GM21717 (cell line): ENCODE data around the gene HRH1.
"Not testable (repeated sequence)": the region's sequence is repeated elsewhere in the genome, so short reads cannot be mapped to it uniquely, and the experiment has no call there.

Source experiments
- ATAC-seq: cut with Tn5 transposase; IDR thresholded peaks from one replicate; pipeline ENCODE4 v1.9.1; 2021; ENCODE audit warnings: mild to moderate bottlenecking, moderate library complexity; ENCODE audit not compliant: unreplicated experiment

Gene HRH1

DNA sequence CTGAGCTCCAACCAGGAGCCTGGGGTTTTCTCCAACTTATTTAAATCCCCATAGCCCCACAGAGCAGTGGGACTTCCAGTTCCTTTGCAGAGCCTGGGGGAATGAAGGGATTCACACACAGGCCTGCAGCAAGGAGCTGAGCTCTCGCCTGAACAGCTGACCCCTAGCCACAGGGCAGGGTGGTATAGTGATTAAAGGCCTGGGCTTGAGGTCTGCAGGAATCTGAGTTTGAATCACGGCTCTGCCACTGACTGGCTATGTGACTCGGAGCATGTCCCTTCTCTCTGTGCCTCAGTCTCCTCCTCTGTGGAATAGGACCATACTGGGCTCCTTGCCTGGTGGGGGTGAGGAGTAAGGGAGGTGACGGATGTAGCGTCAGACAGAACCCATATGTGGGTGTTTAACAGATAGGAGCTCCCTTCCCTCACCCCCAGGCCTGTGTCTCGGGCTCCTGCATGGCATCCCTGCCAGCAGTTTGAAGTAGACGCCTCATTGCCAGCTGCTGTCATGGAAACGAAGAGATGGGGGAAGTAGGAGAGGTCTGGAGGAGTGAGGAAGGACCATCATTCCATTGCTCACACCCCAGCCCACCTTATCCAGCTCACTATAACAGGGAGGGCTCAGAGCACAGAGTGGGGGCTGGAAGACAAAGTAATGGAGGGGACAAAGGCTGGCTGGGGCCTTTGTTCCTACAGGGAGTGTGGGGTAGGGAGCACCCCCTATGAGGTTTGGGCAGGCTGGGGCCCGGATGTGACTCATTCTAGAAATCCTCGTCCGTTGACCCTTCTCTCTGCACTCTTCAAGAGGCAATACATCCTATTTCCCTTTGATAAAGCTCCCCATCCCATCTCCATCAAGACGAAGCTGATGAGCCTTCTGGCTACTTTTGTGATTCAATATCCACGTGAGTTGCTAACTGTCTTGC, 14.8 kb downstream of the HRH1 start:
- no peak for ATAC-seq

DNA sequence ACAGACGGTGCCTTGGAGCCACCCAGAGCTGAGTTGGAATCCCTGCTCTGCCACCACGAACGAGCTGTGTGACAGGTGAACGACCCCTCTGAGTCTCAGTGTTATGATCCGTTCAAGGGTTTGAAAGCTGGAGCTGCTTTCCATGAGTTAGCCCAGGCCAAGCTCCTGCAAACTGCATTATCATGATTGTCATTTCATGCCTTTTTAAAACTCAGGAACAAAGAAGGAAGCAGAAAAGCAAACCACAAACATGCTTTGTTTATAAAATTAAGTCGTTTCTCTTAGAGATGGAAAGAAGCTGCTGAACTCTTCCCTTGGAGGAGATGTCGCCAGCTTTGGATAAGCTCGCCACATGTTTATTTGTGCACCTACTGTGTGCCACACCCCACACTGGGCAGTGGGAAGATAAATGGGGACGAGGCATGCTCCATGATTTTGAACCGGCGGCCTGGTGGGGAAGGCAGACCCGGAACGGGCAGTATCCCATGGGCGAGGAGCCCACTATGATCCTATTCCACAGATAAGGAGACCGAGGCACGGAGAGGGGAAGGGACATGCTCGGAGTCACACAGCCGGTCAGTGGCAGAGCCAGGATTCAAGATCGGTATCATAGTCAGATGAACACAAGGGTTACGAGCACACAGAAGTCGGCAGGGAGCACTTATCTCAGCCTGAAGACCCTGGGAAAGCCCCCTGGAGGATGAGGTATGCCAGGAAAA, 15.9 kb downstream of the HRH1 start:
- ATAC-seq: no peak

DNA sequence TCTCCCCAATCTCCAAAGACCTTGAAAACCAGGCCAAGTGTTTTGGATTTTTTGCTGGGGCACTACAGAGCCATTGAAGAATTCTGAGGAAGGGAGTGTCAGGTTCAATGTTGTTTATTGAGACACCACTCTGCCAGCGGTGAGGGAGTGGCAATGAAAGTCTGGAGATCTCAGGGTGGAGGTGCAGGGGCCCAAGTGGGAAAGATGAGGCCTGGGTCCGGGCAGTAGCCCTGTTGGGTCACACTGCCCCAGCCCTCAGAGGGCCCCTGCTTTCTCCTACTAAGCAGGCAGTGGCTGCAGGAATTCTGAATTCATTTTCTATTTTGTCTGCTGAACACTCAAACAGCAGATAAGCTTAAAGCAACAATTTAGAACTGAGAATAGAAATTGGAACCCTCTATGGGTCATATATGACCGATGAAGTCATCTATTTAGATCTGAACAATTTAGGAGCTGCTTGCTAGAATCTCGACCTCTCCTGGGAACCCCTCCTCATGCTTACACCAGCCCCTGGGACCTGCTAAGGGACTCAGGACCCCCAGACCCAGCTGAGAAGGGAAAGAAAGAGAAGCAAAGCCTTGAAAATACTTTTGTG, 17.9 kb downstream of the HRH1 start:
- ATAC-seq: no peak

DNA sequence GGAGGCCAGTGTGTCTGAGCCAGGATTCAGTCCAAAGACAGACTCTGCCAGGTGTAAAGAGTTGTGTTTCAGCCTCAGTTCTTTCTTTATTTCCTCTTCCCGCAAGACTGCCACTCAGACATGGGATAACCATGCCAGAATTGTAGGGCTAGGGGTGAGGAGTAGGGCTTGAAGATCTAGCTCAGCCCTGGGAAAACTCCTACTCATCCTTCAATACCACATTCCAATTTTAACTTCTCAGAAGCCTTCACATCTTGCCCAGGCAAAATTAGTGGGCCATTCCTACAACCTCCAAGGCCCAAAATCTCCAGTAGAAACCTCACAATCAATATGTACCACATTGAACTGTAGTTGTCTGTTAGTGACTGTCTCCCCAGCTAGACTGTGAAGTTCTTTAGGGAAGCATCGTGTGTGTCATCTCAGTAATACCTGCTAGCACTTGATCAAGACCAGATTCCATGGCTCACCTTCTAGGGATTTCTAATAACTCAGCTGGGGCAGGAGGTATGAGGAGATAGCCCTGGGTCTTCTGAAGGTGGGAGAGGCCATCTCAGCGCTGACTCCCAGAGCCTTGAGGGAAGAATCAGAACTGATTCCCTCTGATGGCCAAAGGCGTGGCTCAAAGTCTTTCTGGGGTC, 19.7 kb downstream of the HRH1 start:
- ATAC-seq: no peak

DNA sequence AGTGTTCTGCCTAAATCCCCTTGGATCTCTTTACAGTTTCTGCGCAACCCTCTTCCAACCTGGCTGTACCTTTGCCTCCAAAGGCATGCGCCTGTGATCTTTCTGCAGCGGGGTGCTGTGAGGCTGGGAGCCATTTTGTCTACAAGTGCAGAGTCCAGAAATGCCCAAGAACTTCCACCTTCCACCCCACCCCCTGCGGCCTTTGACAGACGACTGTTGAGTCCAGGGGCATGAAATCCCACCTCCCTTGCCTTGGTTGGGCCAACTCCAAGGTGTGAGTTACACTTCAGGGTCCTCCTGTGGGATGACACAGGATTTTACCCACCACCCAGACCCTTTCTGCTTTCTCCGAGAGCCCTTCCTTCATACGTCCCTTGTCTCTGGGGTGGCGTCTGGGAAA, 24.1 kb downstream of the HRH1 start:
- ATAC-seq: no peak

DNA sequence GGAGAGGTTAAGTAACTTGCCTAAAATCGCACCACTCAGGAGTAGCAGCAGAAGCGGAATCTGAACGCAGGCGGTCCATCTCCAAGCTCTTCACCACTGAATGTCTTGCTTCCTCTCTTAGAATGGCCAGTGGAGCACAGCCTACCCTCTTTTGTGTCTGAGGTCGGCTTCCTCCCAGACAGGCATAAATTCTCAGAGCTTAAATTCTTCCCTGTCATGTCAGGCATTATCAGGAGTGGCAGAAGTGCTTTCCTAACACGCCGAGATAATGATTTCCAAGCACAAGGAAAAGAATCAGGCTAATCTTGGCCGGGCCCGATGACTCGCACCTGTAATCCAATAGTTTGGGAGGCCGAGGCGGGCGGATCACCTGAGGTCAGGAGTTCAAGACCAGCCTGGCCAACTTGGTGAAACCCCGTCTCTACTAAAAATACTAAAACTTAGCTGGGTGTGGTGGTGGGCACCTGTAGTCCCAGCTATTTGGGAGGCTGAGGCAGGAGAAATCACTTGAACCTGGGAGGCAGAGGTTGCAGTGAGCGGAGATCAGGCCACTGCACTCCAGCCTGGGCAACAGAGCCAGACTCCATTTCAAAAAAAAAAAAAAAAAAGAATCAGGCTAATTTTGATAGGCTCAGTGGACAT, 30.2 kb downstream of the HRH1 start:
- ATAC-seq: not testable (repeated sequence)

DNA sequence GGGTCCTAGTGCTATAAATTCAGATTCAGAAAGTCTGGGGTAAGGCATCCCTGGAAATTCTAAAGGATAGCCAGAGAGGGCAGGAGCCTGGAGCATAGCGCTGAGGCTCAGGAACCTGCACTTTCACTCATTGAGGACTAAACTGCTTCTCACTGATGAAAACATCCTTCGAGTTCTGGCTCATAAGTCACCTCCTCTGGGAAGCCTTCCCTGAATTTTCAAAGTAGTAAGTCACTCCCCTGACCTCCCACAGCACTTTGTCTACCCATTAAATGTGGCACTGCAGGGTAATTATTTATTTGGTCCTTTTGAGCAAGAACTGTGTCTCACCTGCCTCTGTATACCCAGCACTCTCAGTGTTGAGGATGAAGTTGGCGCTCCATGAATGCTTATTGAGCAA, 30.9 kb downstream of the HRH1 start:
- no peak for ATAC-seq

DNA sequence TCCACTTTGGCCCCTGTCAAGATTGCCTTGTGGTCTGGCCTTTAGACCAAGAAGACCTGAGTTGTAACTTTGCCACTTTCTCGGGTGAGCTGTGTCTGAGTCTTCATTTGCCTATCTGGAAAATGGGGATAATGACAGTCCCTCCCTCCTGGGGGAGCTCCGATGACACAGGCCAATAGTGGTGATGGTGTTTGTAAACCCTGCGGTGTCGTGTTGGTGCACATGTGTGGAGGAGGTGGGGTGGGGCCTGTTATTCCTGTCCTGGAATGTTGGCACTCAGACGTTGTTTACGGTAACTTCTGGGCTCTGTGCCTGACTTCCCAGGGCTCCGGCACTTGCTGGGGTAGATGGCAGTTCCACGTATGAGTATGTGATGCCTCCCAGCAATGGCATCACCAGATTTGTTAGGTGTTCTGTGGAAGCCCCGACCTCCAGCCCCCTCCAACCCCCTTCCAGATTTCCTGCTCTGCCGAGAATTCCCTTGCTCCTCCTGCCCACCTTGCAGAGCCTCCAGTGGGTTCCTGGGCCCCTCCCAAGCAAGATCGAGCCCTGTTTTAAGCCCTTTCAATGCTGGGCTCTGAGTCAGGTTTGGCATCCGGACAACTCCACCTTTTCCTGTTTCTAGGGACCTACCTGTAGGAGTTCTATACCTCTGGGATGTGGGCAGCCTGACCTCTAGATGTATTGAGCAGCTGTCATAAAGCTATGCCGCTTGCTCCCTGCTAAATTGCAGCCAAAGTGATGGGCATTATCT, 31.4 kb downstream of the HRH1 start:
- ATAC-seq: no peak

DNA sequence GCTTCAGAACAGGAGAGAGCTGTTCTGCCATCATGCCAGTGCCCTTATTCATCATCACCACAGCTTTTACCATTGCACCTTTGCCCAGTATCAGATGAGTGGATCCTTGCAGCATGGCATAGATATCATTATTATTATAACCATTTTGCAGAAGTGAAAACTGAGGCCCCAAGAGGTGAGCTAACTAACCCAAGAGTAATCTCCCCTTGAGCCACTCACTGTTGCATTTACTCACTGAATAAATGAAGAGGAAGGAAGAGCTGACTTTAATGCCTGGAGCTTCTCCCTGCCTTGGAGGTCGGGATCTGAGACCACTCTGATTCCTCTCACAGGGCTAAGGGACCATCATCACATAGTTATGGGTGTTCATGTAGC, 32.0 kb downstream of the HRH1 start:
- ATAC-seq: no peak

DNA sequence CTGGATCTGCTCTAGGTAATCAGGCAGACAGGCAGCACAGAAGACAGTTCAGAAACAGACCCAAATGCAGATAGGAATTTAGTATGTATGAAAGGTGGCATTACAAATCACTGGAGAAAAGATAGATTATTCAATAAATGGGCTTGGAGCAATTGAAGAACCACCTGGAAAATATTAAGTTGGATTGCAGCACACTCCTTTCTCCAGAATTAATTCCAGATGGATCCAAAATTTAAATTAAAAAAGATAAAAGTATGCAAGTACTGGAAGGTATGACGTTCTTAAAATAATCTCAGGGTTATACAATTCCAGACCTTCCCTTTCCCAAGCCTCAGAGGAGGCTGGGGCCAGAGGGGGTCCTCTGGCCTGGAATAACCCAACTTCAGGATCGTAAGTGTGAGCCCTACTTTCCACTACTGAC, 32.5 kb downstream of the HRH1 start:
- no peak for ATAC-seq

DNA sequence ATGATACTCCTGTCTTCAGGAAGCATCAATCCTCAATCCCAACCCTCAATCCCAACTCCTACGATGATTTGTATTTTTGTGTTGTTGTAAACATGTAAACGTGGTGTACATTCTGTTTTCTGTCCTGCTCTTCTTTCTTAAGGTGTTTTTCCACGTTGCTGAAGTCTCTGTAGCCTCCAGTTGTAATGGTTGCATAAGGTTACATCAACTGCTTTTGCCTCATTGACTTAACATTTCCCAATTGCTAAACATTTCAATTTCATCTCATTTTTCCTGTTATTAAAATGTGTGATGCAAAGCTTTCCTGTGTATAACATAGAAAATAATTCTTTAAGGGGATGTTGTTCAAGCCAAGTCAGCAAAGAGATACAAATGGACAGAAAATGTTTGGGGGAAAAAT, 33.4 kb downstream of the HRH1 start:
- ATAC-seq: no peak

DNA sequence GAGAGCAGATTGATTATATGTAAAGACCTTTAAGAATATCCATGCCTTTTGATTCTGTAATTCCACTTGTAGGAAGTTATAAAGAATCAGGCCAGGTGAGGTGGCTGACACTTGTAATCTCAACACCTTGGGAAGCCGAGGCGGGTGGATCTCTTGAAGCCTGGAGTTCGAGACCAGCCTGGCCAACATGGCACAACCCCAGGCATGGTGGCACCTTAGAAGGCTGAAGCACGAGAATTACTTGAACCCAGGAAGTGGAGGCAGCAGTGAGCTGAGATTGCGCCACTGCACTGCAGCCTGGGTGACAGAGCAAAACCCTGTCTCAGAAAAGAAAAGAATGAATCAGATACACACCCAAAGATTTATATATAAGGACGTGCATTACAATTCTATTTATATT, 33.9 kb downstream of the HRH1 start:
- no peak for ATAC-seq

DNA sequence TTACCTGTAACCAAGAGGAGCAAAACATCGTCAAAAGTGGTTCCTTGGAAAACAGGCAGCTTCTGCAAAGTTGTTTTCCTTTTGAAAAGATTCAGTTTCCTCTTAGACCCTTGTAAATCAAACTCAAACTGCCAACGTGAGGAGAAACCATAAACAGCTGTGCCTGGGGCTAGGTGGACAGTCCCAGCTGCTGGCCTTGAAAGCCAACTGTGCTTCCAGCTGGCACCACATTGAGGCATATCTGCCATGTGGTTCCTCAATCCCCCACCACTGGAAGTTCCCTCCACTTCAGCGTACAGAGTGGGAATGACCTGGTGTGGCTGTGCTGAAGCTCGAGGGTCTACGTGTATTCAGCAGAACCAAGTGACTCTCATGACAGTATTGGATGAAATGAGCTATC, 40.9 kb downstream of the HRH1 start:
- no peak for ATAC-seq

DNA sequence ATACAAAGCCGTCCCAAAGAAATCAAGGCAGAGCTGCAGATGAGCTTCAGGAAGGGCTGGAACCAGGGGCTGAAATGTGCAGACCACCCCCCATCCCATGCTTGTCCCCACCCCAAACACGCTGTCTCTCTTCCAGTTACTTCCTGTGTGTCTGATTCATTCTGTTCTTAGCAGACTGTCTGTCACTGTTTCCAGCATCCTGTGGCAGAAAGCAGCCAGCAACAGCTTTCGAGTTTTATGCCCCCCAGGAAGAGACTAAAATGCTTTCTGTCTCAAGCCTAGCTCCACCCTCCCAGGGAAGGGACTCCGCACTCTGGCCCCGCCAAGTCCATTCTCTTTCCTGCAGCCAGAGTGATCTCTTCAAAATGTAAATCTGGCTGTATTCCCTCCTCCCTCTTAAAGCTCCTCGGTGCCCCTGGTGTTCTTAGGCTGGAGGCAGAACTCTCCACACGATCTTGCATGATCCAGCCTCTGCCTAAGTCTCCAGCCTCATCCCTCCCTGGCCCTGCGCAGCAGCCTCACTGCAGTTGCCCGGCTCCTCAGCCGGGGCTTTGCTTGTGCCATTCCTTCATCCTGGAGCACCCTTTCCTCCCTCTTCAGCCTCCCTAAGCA, 41.5 kb downstream of the HRH1 start:
- ATAC-seq: no peak

DNA sequence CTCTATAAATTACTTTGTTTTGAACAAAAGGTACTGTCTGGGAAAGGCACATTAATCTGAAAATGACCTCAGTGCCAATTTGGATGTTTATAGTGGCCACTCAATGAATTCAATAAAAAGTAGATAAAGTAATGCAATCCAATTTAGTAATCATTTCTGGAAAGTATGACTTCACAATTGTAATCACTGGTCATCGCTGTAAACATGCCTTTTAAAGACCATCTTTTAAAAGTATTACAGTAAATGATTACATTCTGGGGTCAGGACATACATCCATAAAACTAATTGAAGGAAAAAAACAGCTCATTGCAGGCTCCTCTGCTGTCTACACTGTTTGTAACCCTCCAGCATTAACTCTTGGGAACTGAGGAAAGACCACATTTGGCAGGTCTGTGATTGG, 43.2 kb downstream of the HRH1 start:
- no peak for ATAC-seq

DNA sequence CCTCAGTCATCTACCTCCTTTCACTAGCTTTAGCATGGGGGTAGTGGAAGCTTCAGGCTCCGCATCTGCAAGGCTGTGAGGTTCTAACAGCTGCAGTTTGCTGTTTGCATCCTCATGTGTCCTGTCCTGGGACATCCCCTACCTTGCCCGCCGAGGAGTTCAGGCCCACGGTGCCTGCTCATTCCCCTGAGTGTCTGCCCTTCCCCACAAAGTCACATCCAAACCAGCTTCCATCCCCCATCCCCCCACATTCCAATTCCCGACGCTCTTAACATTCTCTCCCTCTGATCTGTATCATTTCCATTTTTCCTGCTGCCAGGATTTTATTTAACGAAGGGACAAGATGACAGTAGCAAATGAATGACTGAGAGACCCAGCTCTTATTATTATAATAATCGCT, 43.8 kb downstream of the HRH1 start:
- ATAC-seq: no peak

DNA sequence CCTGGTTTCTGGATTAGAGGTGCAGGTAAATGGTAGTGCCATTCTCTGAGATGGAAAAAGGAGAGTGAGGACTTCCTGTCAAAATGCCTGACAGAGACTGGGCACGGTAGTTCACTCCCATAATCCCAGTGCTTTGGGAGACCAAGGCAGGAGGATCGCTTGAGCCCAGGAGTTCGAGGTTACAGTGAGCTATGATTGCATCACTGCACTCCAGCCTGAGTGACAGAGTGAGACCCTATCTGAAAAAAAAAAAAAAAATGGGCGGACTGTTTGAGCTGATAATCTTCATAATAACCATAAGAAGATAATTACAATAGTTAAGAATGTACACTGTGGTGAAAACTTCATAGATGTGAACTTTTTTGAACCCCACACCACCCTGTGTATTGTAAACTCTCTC, 44.2 kb downstream of the HRH1 start:
- no peak for ATAC-seq

DNA sequence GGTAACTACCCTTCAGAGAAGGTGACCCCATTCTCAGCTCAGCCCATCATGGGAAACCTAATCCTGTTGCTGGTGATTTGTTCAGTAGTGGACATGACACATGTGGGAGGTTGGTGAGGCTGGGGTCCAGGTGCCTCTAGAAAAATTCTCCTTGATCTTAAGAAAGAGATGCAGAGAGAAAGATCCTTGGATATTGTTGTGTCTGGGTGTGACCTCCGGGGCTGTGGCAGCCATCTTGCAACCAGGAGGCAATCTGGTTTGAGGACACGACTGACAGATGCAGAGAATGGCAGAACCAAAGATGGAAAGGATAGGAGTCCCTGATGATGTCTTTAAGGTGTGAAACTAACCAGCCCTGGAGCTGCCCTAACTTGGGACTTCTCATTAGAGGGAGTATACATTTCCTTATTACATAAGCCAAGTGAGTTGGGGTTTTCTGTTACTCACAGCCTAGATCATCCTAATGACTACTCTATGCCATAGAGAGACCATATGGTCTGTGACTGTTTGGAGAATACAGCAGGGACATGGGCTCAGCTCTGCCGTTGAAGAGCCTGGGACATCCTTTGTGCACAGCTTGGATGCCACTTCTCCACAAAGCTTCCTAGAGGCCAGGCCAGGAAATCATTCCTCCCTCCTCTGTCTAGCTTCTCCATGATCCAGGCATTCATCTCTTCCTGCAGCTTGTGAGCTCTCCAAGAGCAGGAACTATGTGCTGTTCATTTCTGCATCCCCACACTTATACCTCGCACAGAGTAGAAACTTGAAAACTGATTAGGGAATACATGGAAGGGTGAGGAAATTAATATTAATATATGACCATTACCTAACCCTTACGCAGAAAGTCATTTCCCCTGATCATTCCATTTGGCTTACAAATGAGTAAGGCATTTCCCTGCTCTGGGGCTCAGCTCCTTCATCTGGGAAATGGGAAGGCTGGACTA, 45.9 kb downstream of the HRH1 start:
- ATAC-seq: no peak
